ENCODE measurements around the gene TFF1.

DNA sequence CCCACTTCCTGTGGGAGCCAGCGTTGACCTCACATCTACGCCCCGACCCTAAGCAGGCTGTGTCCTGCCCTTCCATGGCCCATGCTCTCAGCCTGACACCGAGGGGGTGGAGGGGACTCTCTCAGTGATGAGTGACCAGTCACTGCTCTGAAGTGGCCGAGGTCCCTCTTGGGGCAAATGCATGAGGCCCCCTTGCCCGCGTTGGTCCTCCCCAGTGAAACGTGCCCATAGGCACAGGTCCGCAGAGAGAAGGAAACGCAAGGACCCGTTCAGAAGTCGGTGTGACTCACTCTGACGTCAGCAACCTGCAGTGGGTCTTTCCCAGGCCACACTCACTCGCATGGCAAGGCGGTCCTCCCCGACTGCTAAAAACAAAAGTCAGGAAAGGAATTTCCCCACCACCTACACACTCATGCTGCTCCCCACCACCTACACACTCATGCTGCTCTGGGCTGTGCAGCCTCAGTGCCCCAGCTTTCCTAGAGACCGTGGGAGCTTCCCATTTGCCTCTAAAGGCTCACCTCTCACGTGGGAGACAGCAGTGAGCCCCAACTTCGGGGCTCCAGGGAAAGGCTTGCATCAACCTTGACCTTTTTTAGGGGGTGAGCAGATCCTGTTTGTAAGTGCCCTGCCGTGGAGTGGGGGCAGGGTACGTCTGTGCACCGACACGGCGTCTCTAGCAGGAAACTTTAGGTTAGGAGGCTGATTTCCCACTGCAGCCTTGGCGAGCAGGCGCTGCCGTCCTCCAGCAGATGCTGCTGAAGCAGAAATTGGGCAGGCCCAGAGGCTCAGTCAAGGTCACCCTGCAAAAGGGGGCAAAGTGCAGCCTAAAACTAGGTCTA is 48.8 kb upstream of the TFF1 start:
- TF ChIP-seq, protein P1, sequence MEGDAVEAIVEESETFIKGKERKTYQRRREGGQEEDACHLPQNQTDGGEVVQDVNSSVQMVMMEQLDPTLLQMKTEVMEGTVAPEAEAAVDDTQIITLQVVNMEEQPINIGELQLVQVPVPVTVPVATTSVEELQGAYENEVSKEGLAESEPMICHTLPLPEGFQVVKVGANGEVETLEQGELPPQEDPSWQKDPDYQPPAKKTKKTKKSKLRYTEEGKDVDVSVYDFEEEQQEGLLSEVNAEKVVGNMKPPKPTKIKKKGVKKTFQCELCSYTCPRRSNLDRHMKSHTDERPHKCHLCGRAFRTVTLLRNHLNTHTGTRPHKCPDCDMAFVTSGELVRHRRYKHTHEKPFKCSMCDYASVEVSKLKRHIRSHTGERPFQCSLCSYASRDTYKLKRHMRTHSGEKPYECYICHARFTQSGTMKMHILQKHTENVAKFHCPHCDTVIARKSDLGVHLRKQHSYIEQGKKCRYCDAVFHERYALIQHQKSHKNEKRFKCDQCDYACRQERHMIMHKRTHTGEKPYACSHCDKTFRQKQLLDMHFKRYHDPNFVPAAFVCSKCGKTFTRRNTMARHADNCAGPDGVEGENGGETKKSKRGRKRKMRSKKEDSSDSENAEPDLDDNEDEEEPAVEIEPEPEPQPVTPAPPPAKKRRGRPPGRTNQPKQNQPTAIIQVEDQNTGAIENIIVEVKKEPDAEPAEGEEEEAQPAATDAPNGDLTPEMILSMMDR (IDR thresholded peaks at IDR 0.05; ENCODE audit: low read length): no peak
- no peak for TF ChIP-seq EZH2 (optimal IDR thresholded peaks at IDR 0.05; ENCODE audit: low read depth, low read length)
